Bronchial epithelial cell (primary cell): ENCODE results near the gene OXGR1. TPM values are rescaled to one million over a fixed set of nuclear protein-coding genes. Genes with fewer than 3 reads are reported as not detected.
"Not testable (repeated sequence)": the region's sequence is repeated elsewhere in the genome, so short reads cannot be mapped to it uniquely, and the experiment has no call there.

Source experiments
- DNase-seq: peaks from one replicate; pipeline ENCODE4 v3.0.0-alpha.2; 2010; ENCODE audit warnings: low read depth
- FAIRE-seq: peaks from 2 replicates; lab custom pipeline; 2011; peaks lifted over from hg19 to GRCh38; lab: Jason Lieb, UNC
- H3K27me3 ChIP-seq: 2 replicates; pipeline ENCODE4 v1.5.1; 2011; ENCODE audit warnings: low read length; ENCODE audit not compliant: control insufficient read depth, insufficient read depth
- H3K36me3 ChIP-seq: 2 replicates; pipeline ENCODE4 v1.5.1; 2011; ENCODE audit warnings: low read length; ENCODE audit not compliant: control insufficient read depth, insufficient read depth
- H3K4me3 ChIP-seq: 2 replicates; pipeline ENCODE4 v1.5.1; 2011; ENCODE audit warnings: mild to moderate bottlenecking, low read depth, low read length, control low read depth
- CTCF ChIP-seq: IDR thresholded peaks from 2 replicates; pipeline ENCODE4 v1.5.1; 2011; ENCODE audit warnings: mild to moderate bottlenecking, moderate library complexity, low read length, control low read depth, inconsistent platforms; ENCODE audit not compliant: insufficient read depth, severe bottlenecking
- total RNA-seq: library from RNA; depleted of rRNA; stranded (reverse); fragments of >200 nt; gene quantifications from 2 replicates; pipeline ENCODE4 v1.2.1, GENCODE V29; 2014

OXGR1 gene
- total RNA-seq, 1 donor from 2014 or later = not detected

DNA sequence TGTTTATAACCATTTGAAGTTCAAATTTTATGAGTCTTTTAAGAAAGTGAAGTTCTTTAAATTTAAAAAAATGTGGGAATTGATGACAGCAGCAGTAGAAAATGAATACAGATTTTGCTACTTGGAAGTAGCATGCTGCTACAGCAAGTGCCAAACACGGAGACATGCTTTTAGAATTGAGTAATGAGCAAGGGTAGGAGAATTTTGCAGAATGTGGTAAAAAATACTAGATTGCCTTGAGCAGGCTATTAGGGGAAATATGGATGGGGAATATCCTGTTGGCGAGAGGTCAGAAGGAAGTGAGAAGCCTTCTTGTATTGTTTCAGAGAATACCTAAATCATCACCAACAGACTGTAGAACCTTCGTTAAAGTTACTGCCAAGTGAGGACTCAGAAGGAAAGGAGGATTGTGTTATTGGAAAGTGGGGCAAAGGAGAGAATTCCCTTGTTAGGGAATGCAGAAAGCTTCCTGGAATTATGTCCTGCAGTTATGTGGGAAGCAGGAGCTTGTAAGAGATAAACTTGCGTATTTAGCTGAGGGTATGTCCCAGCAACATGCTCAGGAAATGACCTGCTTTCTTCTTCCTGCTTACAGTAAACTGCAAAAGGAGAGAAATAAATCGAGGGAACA, 32.4 kb upstream of the OXGR1 start:
- H3K27me3 ChIP-seq = no peaks in the 10 kb centered on the region
- no peaks in the 10 kb centered on the region for H3K36me3 ChIP-seq
- no peak for TF ChIP-seq CTCF
- no peak overlapping the region for H3K4me3 ChIP-seq
- DNase-seq (no peak), FAIRE-seq (no peak)

- FAIRE-seq, H3K4me3 ChIP-seq, H3K36me3 ChIP-seq, H3K27me3 ChIP-seq, DNase-seq: not testable (repeated sequence)
Observed at GRCh38 chr13:97023812-97024211, 29.5 kb upstream of the OXGR1 start.

- Histone ChIP-seq H3K36me3 (no peaks in the 10 kb centered on the region), H3K27me3 (no peaks in the 10 kb centered on the region), H3K4me3 (no peak overlapping the region)
- no peak for TF ChIP-seq CTCF
- FAIRE-seq (no peak), DNase-seq (no peak)
Observed at GRCh38 chr13:97023117-97023516, 28.8 kb upstream of the OXGR1 start.

DNA sequence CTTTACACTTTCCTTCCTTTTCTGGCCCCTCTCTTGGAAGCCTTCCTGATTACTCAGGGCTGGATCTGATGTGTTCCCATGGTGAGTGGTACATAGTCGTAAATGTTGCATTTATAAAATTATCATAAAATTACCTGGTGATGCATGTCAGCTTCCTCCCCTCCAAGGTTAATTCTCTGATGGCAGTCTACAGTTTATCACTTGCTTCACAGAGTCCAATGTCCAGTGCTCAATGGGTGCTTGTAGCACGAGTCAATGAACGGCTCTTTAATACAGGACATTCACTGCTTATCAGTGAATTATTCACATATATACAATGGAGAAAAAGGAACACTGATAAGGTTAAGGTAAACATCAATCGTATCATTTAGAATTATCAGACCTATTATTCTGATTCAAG, 27.0 kb upstream of the OXGR1 start:
- DNase-seq (no peak), FAIRE-seq (no peak)
- TF ChIP-seq CTCF = no peak
- no peaks in the 10 kb centered on the region for H3K36me3 ChIP-seq
- H3K27me3 ChIP-seq = no peaks in the 10 kb centered on the region
- no peak overlapping the region for H3K4me3 ChIP-seq

- Histone ChIP-seq H3K27me3 (no peaks in the 10 kb centered on the region), H3K36me3 (no peaks in the 10 kb centered on the region), H3K4me3 (no peak overlapping the region)
- FAIRE-seq (no peak), DNase-seq (no peak)
- TF ChIP-seq CTCF = no peak
Observed at GRCh38 chr13:97020689-97021240, 26.5 kb upstream of the OXGR1 start.

- FAIRE-seq = no peak
- no peaks in the 10 kb centered on the region for H3K36me3 ChIP-seq
- TF ChIP-seq CTCF = no peak
Observed at GRCh38 chr13:97020194-97020593, 25.9 kb upstream of the OXGR1 start.

More at GRCh38 chr13:97020194-97020593, 25.9 kb upstream of the OXGR1 start:
- Histone ChIP-seq H3K27me3 (no peaks in the 10 kb centered on the region), H3K4me3 (no peak overlapping the region)
- DNase-seq = no peak
